ACC112 (cell line): ENCODE data around the gene ARHGEF3.

ENCODE experiments used
- H2AFZ ChIP-seq: fragments of 200-600 bp; sonication (generic); one replicate; pipeline ENCODE4 v1.6.0; 2017; ENCODE audit warnings: antibody characterized with exemption, low read length; ENCODE audit not compliant: unreplicated experiment
- H3K27ac ChIP-seq: fragments of 200-600 bp; sonication (generic); 2 replicates; pipeline ENCODE4 v1.5.1; 2014; ENCODE audit warnings: low read depth, mild to moderate bottlenecking, antibody characterized with exemption, low read length, moderate library complexity
- H3K27me3 ChIP-seq: fragments of 200-600 bp; sonication (generic); 2 replicates; pipeline ENCODE4 v1.6.1; 2014; ENCODE audit warnings: mild to moderate bottlenecking, antibody characterized with exemption, low read length, moderate library complexity, mixed read lengths; ENCODE audit not compliant: insufficient read depth
- H3K36me3 ChIP-seq: fragments of 200-600 bp; sonication (generic); 2 replicates; pipeline ENCODE4 v1.6.1; 2016; ENCODE audit warnings: mild to moderate bottlenecking, antibody characterized with exemption, low read length, moderate library complexity, mixed read lengths; ENCODE audit not compliant: insufficient read depth
- H3K4me1 ChIP-seq: fragments of 200-600 bp; sonication (generic); one replicate; pipeline ENCODE4 v1.6.1; 2016; ENCODE audit warnings: low read length, mixed read lengths; ENCODE audit not compliant: insufficient read depth, unreplicated experiment, control insufficient read depth
- H3K4me3 ChIP-seq: fragments of 200-600 bp; sonication (generic); 2 replicates; pipeline ENCODE4 v1.5.1; 2014; ENCODE audit warnings: mild to moderate bottlenecking, low read depth, low read length
- H3K79me2 ChIP-seq: fragments of 200-600 bp; sonication (generic); one replicate; pipeline ENCODE4 v1.6.0; 2016; ENCODE audit warnings: low read length; ENCODE audit not compliant: control insufficient read depth, unreplicated experiment, insufficient read depth

ARHGEF3 gene

DNA sequence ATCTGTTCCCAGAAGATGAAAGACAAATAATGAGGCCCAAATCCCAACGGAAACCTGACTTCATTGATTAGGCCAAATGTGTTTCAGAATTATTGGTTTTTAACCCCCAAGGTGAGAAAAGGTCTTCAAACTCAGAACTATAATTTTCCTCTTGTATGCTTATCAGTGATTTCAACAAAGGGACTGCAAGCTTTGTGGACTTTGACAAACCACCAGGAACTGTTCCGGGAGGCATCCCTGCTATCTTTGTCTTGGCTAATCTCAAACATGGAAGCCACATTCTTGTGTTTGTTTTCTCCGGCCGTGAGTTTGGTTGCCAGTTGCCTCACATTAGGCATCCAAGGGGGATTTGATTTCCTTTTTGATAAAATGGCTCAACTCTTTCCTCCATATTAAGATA lies 19.5 kb downstream of the ARHGEF3 start:
- H3K4me1 ChIP-seq, result peaks cover 16% of the 10 kb centered on the region
- no peaks in the 10 kb centered on the region for H3K79me2 ChIP-seq
- H3K36me3 ChIP-seq, result no peaks in the 10 kb centered on the region

DNA sequence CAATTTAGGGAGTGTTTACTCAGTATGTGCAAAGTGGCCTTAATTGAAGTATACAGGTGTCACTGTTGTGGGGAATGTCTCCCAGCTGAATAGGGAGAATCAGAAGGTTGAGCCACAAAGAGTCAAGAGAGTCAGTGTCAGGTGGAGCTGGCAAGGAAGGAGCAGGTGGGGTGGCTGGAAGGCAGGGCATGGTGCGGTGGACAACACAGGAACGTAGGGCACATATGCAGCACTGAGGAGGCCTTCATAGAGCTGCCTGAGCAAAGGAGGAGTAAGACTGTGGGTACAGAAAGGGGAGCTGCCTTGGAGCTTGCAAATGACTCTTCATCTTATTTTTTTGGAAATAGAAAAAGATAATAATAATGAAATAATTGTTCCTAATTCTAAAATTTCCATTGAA lies 20.0 kb downstream of the ARHGEF3 start:
- H3K4me3 ChIP-seq, result no peak overlapping the region
- no peaks in the 10 kb centered on the region for H3K27me3 ChIP-seq
- no peaks in the 10 kb centered on the region for H3K79me2 ChIP-seq
- H3K36me3 ChIP-seq, result no peaks in the 10 kb centered on the region
- peaks cover 16% of the 10 kb centered on the region for H3K4me1 ChIP-seq
- H2AFZ ChIP-seq, result no peak overlapping the region
- no peak overlapping the region for H3K27ac ChIP-seq

More for the DNA sequence above, 19.5 kb downstream of the ARHGEF3 start:
- no peaks in the 10 kb centered on the region for H3K27me3 ChIP-seq
- no peak overlapping the region for H2AFZ ChIP-seq
- H3K27ac ChIP-seq, result no peak overlapping the region
- no peak overlapping the region for H3K4me3 ChIP-seq

DNA sequence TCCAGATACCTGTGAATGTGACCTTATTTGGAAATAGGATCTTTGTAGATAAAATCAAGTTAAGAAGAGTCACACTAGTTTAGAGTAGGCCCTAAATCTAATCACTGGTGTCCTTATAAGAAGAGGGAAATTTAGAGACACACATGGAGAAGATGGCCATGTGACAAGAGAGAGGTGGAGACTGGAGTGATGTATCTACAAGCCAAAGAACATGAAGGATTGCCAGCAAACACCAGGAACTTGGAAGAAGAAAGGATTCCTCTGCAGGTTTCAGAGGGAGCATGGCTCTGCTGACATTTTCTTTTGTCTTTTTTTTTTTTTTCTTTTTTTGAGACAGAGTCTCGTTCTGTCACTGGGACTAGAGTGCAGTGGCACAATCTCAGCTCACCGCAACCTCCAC lies 20.8 kb downstream of the ARHGEF3 start:
- Histone ChIP-seq H3K27me3 (no peaks in the 10 kb centered on the region), H3K4me3 (no peak overlapping the region), H3K79me2 (no peaks in the 10 kb centered on the region), H2AFZ (no peak overlapping the region), H3K27ac (no peak overlapping the region), H3K4me1 (peaks cover 16% of the 10 kb centered on the region), H3K36me3 (no peaks in the 10 kb centered on the region)

DNA sequence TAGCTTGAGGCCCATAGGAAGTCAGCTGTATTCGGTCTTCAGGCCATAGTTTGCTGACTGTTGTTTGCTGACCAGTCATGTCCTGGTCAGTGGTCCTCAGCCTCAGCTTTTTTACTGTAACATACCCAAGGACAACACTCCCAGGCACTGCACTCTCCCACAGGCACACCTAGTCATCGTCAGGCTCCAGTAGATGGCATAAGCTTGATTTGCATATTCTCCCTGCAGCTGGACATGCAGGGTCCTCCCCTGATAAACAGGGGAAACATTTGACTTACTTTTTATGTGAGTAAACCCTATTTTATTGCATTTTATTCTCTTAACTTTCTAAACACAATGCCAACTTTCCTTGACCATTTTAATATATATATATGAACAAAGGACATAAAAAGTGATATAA lies 22.9 kb downstream of the ARHGEF3 start:
- peaks cover 11% of the 10 kb centered on the region for H3K4me1 ChIP-seq
- H3K27me3 ChIP-seq, result no peaks in the 10 kb centered on the region
- no peaks in the 10 kb centered on the region for H3K79me2 ChIP-seq
- no peak overlapping the region for H2AFZ ChIP-seq
- no peaks in the 10 kb centered on the region for H3K36me3 ChIP-seq
- no peak overlapping the region for H3K4me3 ChIP-seq
- no peak overlapping the region for H3K27ac ChIP-seq

DNA sequence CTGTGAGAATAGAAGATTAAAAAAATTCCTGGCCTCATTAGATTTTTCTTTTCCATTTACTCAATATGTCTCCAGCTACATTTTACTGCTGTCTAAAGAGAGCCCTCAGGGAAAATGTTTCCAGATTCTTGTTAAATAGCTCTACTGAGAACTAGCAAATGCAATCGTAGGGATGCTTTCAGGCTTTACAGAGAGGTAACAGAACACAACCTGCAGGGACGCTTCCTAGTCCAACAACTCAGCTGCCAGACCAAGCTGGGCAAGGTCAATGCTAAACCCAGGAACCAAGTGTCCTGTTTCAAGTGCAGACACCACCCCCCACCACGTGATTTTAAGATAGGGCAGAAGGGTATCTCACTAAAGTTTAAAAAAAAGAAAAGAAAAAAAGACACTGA lies 25.2 kb downstream of the ARHGEF3 start:
- Histone ChIP-seq H2AFZ (no peak overlapping the region), H3K4me1 (no peaks in the 10 kb centered on the region), H3K4me3 (no peak overlapping the region), H3K27ac (no peak overlapping the region), H3K27me3 (no peaks in the 10 kb centered on the region), H3K79me2 (no peaks in the 10 kb centered on the region), H3K36me3 (no peaks in the 10 kb centered on the region)

DNA sequence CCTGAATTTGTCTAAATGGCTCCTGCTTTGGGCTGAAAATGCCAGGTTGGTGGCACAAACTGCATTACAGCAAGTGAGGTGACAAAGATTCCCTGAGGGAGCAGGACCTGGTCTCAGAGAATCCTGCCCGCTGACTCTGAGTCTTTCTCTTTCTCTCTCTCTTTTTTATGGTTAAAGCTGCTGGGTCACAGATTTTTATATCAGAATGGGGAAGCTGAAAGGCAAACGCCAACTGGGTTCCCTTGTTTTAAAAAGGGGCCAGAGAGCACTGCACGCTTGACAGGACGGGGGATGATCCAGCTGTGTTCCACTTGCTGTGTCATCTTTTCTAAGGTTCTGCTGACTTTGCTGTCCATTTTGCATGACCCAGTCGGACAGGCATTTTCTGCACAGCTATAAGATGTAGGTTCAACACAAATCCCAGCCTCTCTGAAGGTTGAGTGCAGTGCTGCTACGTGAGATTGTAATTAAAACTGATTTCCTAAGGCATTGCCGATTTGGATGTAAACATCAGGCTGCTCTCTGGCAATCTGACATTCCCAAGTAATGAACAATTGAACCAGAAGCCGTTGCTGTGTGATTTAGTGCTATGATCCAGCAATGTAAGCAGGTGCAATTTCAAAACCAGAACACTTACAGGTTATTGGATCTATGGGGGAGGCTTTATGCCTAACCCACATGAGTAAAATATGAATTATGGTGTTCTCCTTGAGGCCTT lies 25.8 kb downstream of the ARHGEF3 start:
- H3K4me3 ChIP-seq, result no peak overlapping the region
- H2AFZ ChIP-seq, result no peak overlapping the region
- no peaks in the 10 kb centered on the region for H3K27me3 ChIP-seq
- no peaks in the 10 kb centered on the region for H3K4me1 ChIP-seq
- H3K36me3 ChIP-seq, result no peaks in the 10 kb centered on the region
- H3K79me2 ChIP-seq, result no peaks in the 10 kb centered on the region
- H3K27ac ChIP-seq, result no peak overlapping the region

DNA sequence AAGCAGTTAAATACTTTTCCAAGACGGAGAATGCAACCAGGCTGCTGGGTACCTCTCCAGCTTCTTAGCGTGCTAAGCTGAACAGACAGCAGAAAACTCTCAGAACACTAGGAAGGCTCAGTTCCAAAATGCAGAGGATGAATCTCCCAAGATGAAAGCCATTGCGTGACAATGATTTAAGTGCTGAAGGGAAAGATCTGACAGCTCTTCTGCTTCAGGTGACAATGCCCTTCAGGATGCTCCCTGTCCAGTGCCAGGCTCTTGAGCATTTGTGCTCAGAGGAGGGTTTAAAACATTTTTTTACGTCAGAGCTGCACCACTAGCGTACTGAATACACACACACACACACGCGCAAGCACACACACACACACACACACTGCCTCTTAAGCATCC lies 26.3 kb downstream of the ARHGEF3 start:
- no peaks in the 10 kb centered on the region for H3K4me1 ChIP-seq
- H3K79me2 ChIP-seq, result no peaks in the 10 kb centered on the region
- no peak overlapping the region for H2AFZ ChIP-seq
- no peak overlapping the region for H3K27ac ChIP-seq
- no peak overlapping the region for H3K4me3 ChIP-seq
- no peaks in the 10 kb centered on the region for H3K36me3 ChIP-seq
- H3K27me3 ChIP-seq, result no peaks in the 10 kb centered on the region

DNA sequence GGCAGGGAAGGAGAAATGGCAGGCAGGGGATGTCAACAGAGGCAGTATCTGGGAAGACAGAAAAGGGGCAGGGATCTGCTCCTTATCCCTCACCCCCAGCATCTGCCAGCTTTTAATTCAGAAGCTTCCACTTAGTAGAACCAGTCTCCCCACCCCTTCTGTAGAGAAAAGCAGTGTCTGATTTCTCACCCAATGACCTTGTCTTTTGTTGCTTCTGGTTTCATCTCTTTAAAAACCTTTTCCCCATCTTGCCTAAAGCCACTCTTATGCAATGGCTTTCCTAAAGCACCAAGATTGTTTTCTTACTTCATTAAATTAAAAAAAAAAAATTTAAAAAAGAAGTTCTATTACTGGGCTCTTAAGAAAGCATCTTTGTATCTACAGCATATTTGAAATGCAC lies 27.8 kb downstream of the ARHGEF3 start:
- Histone ChIP-seq H2AFZ (no peak overlapping the region), H3K4me3 (no peak overlapping the region), H3K36me3 (no peaks in the 10 kb centered on the region), H3K27me3 (no peaks in the 10 kb centered on the region), H3K27ac (no peak overlapping the region), H3K79me2 (no peaks in the 10 kb centered on the region), H3K4me1 (no peaks in the 10 kb centered on the region)

DNA sequence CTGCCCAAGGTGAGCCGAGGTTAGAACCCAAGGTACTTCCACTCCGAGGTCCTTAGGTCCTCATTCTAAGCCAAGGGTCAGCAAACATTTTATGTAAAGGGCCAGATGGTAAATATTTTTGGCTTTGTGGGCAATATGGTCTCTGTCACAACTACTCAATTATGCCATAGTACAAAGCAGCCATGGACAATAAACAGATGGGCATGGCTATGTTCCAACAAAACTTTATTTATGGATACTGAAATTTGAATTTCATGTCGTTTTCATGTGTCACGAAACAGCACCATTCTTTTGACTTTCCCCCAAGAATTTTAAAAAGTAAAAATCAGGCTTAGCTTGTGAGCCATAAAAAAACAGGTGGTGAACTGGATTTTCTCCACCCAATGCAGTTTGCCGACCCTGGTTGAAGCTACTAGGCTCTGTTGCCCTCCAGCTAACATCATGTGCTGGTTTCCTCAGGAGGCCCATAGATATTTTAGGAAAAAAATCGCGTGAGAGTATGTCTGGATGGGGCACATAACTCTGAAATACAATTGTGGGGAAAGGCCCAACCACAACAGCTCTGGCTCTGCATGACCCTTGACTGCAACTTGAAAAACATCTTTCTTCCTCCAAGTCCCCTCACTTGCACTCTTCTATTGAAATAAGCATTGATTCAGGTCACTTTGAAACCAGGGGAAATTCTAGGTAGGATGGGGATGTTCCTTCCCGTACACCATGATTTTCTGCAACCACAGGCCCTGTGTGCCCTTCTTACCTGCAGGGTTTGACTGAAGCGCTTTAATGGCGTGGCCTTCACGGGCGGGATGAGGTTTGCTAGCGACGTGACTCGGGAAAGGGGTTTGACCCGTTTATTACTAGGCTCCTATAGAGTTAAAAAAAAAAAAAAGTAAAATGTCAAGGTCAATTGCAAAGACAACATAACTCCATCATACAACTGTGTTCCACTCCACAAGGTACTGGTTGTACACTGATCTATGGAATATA lies 28.5 kb downstream of the ARHGEF3 start:
- Histone ChIP-seq H3K4me3 (no peak overlapping the region), H3K27me3 (no peaks in the 10 kb centered on the region), H2AFZ (no peak overlapping the region), H3K27ac (no peak overlapping the region), H3K79me2 (no peaks in the 10 kb centered on the region), H3K4me1 (no peaks in the 10 kb centered on the region), H3K36me3 (no peaks in the 10 kb centered on the region)

DNA sequence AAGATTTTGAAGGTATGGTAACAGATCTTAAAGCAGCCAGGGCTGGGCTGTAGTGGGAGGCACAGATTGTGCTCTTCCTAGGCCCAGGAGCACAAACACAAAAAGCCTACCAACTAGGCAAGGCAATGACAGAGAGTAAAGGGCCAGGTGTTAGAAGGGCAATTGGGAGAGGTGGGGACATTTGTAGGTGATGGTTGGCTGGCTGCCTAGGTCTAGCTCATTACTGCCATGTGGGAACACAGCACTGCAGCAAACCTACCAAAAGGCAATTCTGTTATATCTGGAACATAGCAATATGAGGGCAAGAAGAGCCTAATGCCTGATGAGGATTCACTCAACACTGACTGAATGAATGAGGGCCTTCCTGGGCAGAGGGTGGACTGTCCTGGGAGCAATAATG lies 30.4 kb downstream of the ARHGEF3 start:
- H3K4me1 ChIP-seq, result no peaks in the 10 kb centered on the region
- no peaks in the 10 kb centered on the region for H3K27me3 ChIP-seq
- H3K4me3 ChIP-seq, result no peak overlapping the region
- H3K36me3 ChIP-seq, result no peaks in the 10 kb centered on the region
- H3K79me2 ChIP-seq, result no peaks in the 10 kb centered on the region
- H3K27ac ChIP-seq, result no peak overlapping the region
- H2AFZ ChIP-seq, result no peak overlapping the region
